IMR-90 (cell line): Measurements from ENCODE around the gene MEF2A. TPM values are rescaled to one million over a fixed set of nuclear protein-coding genes. Genes with fewer than 3 reads are reported as not detected.

Experiments used
- ATAC-seq: fragments of 200-7000 bp; cut with Tn5 transposase; 2 replicates; pipeline ENCODE4 v1.9.1; 2020; ENCODE audit warnings: low read depth, mild to moderate bottlenecking, moderate library complexity
- BruUV-seq: library from RNA; stranded (reverse); fragments of 400-500 nt; replicated peaks from 2 replicates; lab custom pipeline; 2021; lab: Mats Ljungman, UMichigan
- CTCF ChIA-PET: fragments of 300-600 bp; formaldehyde crosslinking; extraction: SDS; loops from one replicate; lab custom pipeline; 2021; ENCODE audit warnings: antibody characterized with exemption; lab: Yijun Ruan, JAX
- POLR2A ChIA-PET: fragments of 300-600 bp; sonication (Branson Sonifier 250); formaldehyde crosslinking; loops from one replicate; lab custom pipeline; 2022; ENCODE audit warnings: antibody characterized with exemption; ENCODE audit not compliant: unreplicated experiment; lab: Charles Lee
- DNase-seq: peaks from one replicate; pipeline ENCODE4 v3.0.0; 2013
- H2AFZ ChIP-seq: replicated peaks from 2 replicates; pipeline ENCODE3; 2013; ENCODE audit warnings: low read length, mild to moderate bottlenecking; ENCODE audit not compliant: poor library complexity
- H2AK5ac ChIP-seq: 2 replicates; pipeline ENCODE4 v1.6.1; 2013; ENCODE audit warnings: low read depth, low read length, inconsistent platforms
- H2AK9ac ChIP-seq: replicated peaks from 2 replicates; pipeline ENCODE3; 2013; ENCODE audit warnings: mild to moderate bottlenecking, low read depth, low read length, moderate library complexity; ENCODE audit not compliant: poor library complexity
- H2BK120ac ChIP-seq: 2 replicates; pipeline ENCODE4 v1.6.1; 2013; ENCODE audit warnings: low read depth, low read length, inconsistent platforms
- H2BK15ac ChIP-seq: 3 replicates; pipeline ENCODE4 v1.6.1; 2013; ENCODE audit warnings: low read depth, low read length, inconsistent platforms
- H2BK20ac ChIP-seq: 2 replicates; pipeline ENCODE4 v1.6.1; 2013; ENCODE audit warnings: low read depth, mild to moderate bottlenecking, inconsistent platforms, low read length, moderate library complexity
- H2BK5ac ChIP-seq: 2 replicates; pipeline ENCODE4 v1.6.1; 2013; ENCODE audit warnings: mild to moderate bottlenecking, low read depth, low read length, inconsistent platforms; ENCODE audit not compliant: poor library complexity, severe bottlenecking
- H3K14ac ChIP-seq: replicated peaks from 2 replicates; pipeline ENCODE4 v1.6.1; 2013; ENCODE audit warnings: low read depth, low read length, inconsistent platforms
- H3K18ac ChIP-seq: 2 replicates; pipeline ENCODE4 v1.6.1; 2013; ENCODE audit warnings: low read depth, low read length, control low read depth
- H3K23ac ChIP-seq: 2 replicates; pipeline ENCODE4 v1.6.1; 2013; ENCODE audit warnings: low read depth, low read length, inconsistent platforms
- H3K27ac ChIP-seq: 2 replicates; pipeline ENCODE4 v1.5.1; 2013; ENCODE audit warnings: mild to moderate bottlenecking, control low read depth, low read length; ENCODE audit not compliant: insufficient read depth
- H3K27me3 ChIP-seq: 2 replicates; pipeline ENCODE4 v1.6.1; 2013; ENCODE audit warnings: low read length; ENCODE audit not compliant: control insufficient read depth, insufficient read depth
- H3K36me3 ChIP-seq: 2 replicates; pipeline ENCODE4 v1.6.1; 2013; ENCODE audit warnings: low read length, mixed read lengths; ENCODE audit not compliant: control insufficient read depth, insufficient read depth
- H3K4ac ChIP-seq: 2 replicates; pipeline ENCODE4 v1.6.1; 2013; ENCODE audit warnings: low read depth, low read length, inconsistent platforms
- H3K4me1 ChIP-seq: 2 replicates; pipeline ENCODE4 v1.6.1; 2013; ENCODE audit warnings: low read length, mixed read lengths; ENCODE audit not compliant: control insufficient read depth, insufficient read depth
- H3K4me2 ChIP-seq: 2 replicates; pipeline ENCODE4 v1.6.1; 2013; ENCODE audit warnings: low read depth, mild to moderate bottlenecking, control low read depth, low read length, moderate library complexity
- H3K4me3 ChIP-seq: 2 replicates; pipeline ENCODE4 v1.5.1; 2013; ENCODE audit warnings: low read depth, mild to moderate bottlenecking, control low read depth, low read length, moderate library complexity; ENCODE audit not compliant: insufficient read depth
- H3K56ac ChIP-seq: 2 replicates; pipeline ENCODE4 v1.6.1; 2013; ENCODE audit warnings: low read length, inconsistent platforms; ENCODE audit not compliant: insufficient read depth; ENCODE audit errors: extremely low read depth
- H3K79me1 ChIP-seq, 2 experiments: 2 replicates each; pipeline ENCODE4 v1.6.1; 2013; ENCODE audit warnings: low read length in 2 of 2, inconsistent platforms in 1 of 2, low read depth in 1 of 2
- H3K9ac ChIP-seq: 2 replicates; pipeline ENCODE4 v1.6.1; 2013; ENCODE audit warnings: low read depth, low read length, control low read depth
- H3K9me1 ChIP-seq: 2 replicates; pipeline ENCODE4 v1.6.1; 2013; ENCODE audit warnings: low read length, inconsistent platforms; ENCODE audit not compliant: insufficient read depth
- H3K9me3 ChIP-seq: 2 replicates; pipeline ENCODE4 v1.6.1; 2013; ENCODE audit warnings: low read length; ENCODE audit not compliant: control insufficient read depth, insufficient read depth
- H4K20me1 ChIP-seq: 2 replicates; pipeline ENCODE4 v1.6.1; 2013; ENCODE audit warnings: low read length, inconsistent platforms; ENCODE audit not compliant: insufficient read depth
- H4K5ac ChIP-seq: 2 replicates; pipeline ENCODE4 v1.6.1; 2013; ENCODE audit warnings: mild to moderate bottlenecking, low read depth, low read length, control low read depth
- H4K8ac ChIP-seq, 2 experiments: 2 replicates each; pipeline ENCODE4 v1.6.1; 2013; ENCODE audit warnings: low read depth in 2 of 2, low read length in 2 of 2, control low read depth in 1 of 2, inconsistent platforms in 1 of 2
- H4K91ac ChIP-seq: 2 replicates; pipeline ENCODE4 v1.6.1; 2013; ENCODE audit warnings: low read depth, low read length, inconsistent platforms; ENCODE audit not compliant: insufficient read depth
- BHLHE40 ChIP-seq: fragments of 150-350 bp; IDR thresholded peaks from 2 replicates; pipeline ENCODE4 v1.6.1; 2016; ENCODE audit warnings: mild to moderate bottlenecking, low read depth, low read length
- CEBPB ChIP-seq: IDR thresholded peaks from 2 replicates; pipeline ENCODE4 v1.6.1; 2012; ENCODE audit warnings: low read depth, low read length, improper control_type of control experiment
- CHD1 ChIP-seq: IDR thresholded peaks from 2 replicates; pipeline ENCODE4 v1.6.1; 2012; ENCODE audit warnings: low read depth, low read length, improper control_type of control experiment
- CTCF ChIP-seq: conservative IDR thresholded peaks from 2 replicates; pipeline ENCODE4 v1.5.1; 2012; ENCODE audit warnings: mild to moderate bottlenecking, low read depth, low read length, improper control_type of control experiment
- FOS ChIP-seq: fragments of 150-350 bp; IDR thresholded peaks from 2 replicates; pipeline ENCODE4 v1.6.1; 2016; ENCODE audit warnings: low read depth, low read length
- MAFK ChIP-seq: IDR thresholded peaks from 2 replicates; pipeline ENCODE4 v1.6.1; 2012; ENCODE audit warnings: low read depth, low read length, improper control_type of control experiment
- MAZ ChIP-seq: IDR thresholded peaks from 2 replicates; pipeline ENCODE4 v1.6.1; 2012; ENCODE audit warnings: low read depth, mild to moderate bottlenecking, low read length, improper control_type of control experiment, moderate library complexity, borderline replicate concordance
- MXI1 ChIP-seq: IDR thresholded peaks from 2 replicates; pipeline ENCODE4 v1.6.1; 2012; ENCODE audit warnings: low read depth, mild to moderate bottlenecking, low read length, moderate library complexity, borderline replicate concordance
- NFE2L2 ChIP-seq: fragments of 150-350 bp; IDR thresholded peaks from 2 replicates; pipeline ENCODE4 v1.6.1; 2016; ENCODE audit warnings: low read depth, mild to moderate bottlenecking, low read length
- POLR2A ChIP-seq: IDR thresholded peaks from 2 replicates; pipeline ENCODE4 v1.6.1; 2012; ENCODE audit warnings: mild to moderate bottlenecking, low read depth, low read length
- RAD21 ChIP-seq: IDR thresholded peaks from 2 replicates; pipeline ENCODE4 v1.6.1; 2012; ENCODE audit warnings: low read length, improper control_type of control experiment
- RCOR1 ChIP-seq: IDR thresholded peaks from 2 replicates; pipeline ENCODE4 v1.6.1; 2012; ENCODE audit warnings: mild to moderate bottlenecking, low read length, improper control_type of control experiment; ENCODE audit not compliant: insufficient replicate concordance
- RFX5 ChIP-seq: IDR thresholded peaks from 2 replicates; pipeline ENCODE4 v1.8.0; 2012; ENCODE audit warnings: low read depth, mild to moderate bottlenecking, low read length, moderate library complexity
- SMC3 ChIP-seq: fragments of 150-350 bp; IDR thresholded peaks from 2 replicates; pipeline ENCODE4 v1.6.1; 2016; ENCODE audit warnings: low read depth, mild to moderate bottlenecking, antibody characterized with exemption, low read length, moderate library complexity
- WGBS, 2 experiments: methylation state at CpG; one replicate each; pipeline versions ENCODE4 v1.1.5 to v1.1.7; 2013; ENCODE audit warnings: missing lambda C conversion rate in 2 of 2; ENCODE audit not compliant: insufficient read length in 1 of 2; ENCODE audit errors: extremely low coverage in 2 of 2; 5-methylcytosine and 5-hydroxymethylcytosine counted together
- dilution Hi-C: fragments of 300-500 bp; cut with HindIII; formaldehyde crosslinking; loops from one replicate; pipeline ENCODE4 v1.14.3; 2018; ENCODE audit warnings: low sequenced_read_pairs; ENCODE audit not compliant: unreplicated experiment
- in situ Hi-C: fragments of 300-500 bp; cut with MboI; formaldehyde crosslinking; loops from 3 replicates; pipeline ENCODE4 v1.14.3; 2019; ENCODE audit warnings: low sequenced_read_pairs, inconsistent platforms, mixed read lengths
- intact Hi-C: fragments of 100-400 bp; cut with micrococcal nuclease; formaldehyde crosslinking; loops from 2 replicates; pipeline ENCODE4 v1.10.0; 2022
- polyA plus RNA-seq, 3 experiments: library from polyadenylated mRNA; depleted of rRNA; stranded (reverse); fragments of >200 nt; gene quantifications; 2 replicates each; pipeline ENCODE4 v1.2.3, GENCODE V29; 2012; ENCODE audit warnings: low replicate concordance in 1 of 3
- total RNA-seq: library from RNA; depleted of rRNA; stranded (reverse); fragments of >200 nt; gene quantifications from 2 replicates; pipeline ENCODE4 v1.2.3, GENCODE V29; 2012
- TF ChIP-seq, protein P1 (sequence below): fragments of 150-350 bp; IDR thresholded peaks from 2 replicates; pipeline ENCODE4 v1.6.1; 2016; ENCODE audit warnings: low read depth, mild to moderate bottlenecking, low read length, moderate library complexity, borderline replicate concordance
- TF ChIP-seq, protein P2 (sequence below): fragments of 150-350 bp; IDR thresholded peaks from 2 replicates; pipeline ENCODE4 v1.6.1; 2017; ENCODE audit warnings: mild to moderate bottlenecking, antibody characterized with exemption, low read length, low read depth

Gene MEF2A
- total and polyA plus RNA-seq, 2 of the 4 experiments (the other 2 are of a cell fraction): 16.1 to 16.7 TPM

DNA sequence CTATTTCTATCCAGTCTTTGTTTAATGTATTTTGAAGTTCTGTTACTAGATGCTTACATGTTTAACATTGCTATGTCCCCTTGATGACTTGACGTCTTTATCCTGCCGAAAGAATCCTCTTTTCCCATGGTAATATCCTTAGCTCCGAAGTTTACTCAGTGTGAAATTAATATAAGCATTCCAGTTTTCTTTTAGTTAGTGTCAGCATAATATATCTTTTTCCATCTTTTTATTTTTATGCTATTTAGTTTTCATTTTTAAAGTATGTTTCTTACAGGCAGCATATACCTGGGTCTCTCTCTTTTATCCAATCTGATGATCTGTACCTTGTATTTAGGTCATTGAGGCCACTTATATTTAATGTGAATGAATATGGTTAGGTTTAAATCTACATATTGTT is 39.1 kb upstream of the MEF2A start:
- WGBS, 2 experiments: no CpG with 5 or more reads among the region's 3 CpGs
- peaks cover 3% of the 10 kb centered on the region; the same call in 1 of the 2 replicates for H3K27me3 ChIP-seq
- H4K5ac ChIP-seq: no peak overlapping the region
- no TSS peak for BruUV-seq
- dilution Hi-C loops: no loop called here
- H4K8ac ChIP-seq: no peak overlapping the region
- no peak overlapping the region for H2AK5ac ChIP-seq
- no peak overlapping the region for H4K91ac ChIP-seq
- CTCF ChIA-PET: no interaction called here
- no peak overlapping the region for H2BK5ac ChIP-seq
- POLR2A ChIA-PET: no interaction called here
- H3K9me3 ChIP-seq: peaks cover 5% of the 10 kb centered on the region; the same call in 1 of the 2 replicates
- H3K4me2 ChIP-seq: no peak overlapping the region
- no peaks in the 10 kb centered on the region for H3K4me1 ChIP-seq
- no peak overlapping the region for H2AK9ac ChIP-seq
- H3K4ac ChIP-seq: no peak overlapping the region
- no peak overlapping the region for H3K4me3 ChIP-seq
- no peak overlapping the region for H2BK20ac ChIP-seq
- no peaks in the 10 kb centered on the region for H3K79me1 ChIP-seq
- ATAC-seq: no peak
- H2AFZ ChIP-seq: no peak overlapping the region
- H3K14ac ChIP-seq: no peak overlapping the region
- no peak overlapping the region for H3K9ac ChIP-seq
- no peak overlapping the region for H3K56ac ChIP-seq
- intact Hi-C loops: no loop called here
- no peaks in the 10 kb centered on the region for H4K20me1 ChIP-seq
- no peaks in the 10 kb centered on the region for H3K36me3 ChIP-seq
- H3K18ac ChIP-seq: no peak overlapping the region
- H2BK120ac ChIP-seq: no peak overlapping the region
- no peaks in the 10 kb centered on the region for H3K9me1 ChIP-seq
- DNase-seq: no peak
- in situ Hi-C loops: no loop called here
- no peak overlapping the region for H2BK15ac ChIP-seq
- no peak overlapping the region for H3K27ac ChIP-seq
- no peak overlapping the region for H3K23ac ChIP-seq
- TF ChIP-seq SMC3 (no peak), CTCF (no peak), CEBPB (no peak), MXI1 (no peak), RCOR1 (no peak), MAZ (no peak), POLR2A (no peak), RAD21 (no peak), FOS (no peak), MAFK (no peak), BHLHE40 (no peak), CHD1 (no peak), NFE2L2 (no peak), RFX5 (no peak)
- TF ChIP-seq, protein P1, sequence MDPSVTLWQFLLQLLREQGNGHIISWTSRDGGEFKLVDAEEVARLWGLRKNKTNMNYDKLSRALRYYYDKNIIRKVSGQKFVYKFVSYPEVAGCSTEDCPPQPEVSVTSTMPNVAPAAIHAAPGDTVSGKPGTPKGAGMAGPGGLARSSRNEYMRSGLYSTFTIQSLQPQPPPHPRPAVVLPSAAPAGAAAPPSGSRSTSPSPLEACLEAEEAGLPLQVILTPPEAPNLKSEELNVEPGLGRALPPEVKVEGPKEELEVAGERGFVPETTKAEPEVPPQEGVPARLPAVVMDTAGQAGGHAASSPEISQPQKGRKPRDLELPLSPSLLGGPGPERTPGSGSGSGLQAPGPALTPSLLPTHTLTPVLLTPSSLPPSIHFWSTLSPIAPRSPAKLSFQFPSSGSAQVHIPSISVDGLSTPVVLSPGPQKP: no peak
- TF ChIP-seq, protein P2, sequence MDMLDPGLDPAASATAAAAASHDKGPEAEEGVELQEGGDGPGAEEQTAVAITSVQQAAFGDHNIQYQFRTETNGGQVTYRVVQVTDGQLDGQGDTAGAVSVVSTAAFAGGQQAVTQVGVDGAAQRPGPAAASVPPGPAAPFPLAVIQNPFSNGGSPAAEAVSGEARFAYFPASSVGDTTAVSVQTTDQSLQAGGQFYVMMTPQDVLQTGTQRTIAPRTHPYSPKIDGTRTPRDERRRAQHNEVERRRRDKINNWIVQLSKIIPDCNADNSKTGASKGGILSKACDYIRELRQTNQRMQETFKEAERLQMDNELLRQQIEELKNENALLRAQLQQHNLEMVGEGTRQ: no peak
